DOHH2 (cell line): Measurements from ENCODE around the gene CACNA1F.

ENCODE experiments used
- H3F3A ChIP-seq: fragments of 200-600 bp; sonication (generic), shearing (Covaris generic); 2 replicates; pipeline ENCODE4 v1.6.0; 2016; ENCODE audit warnings: antibody characterized with exemption, mild to moderate bottlenecking; ENCODE audit not compliant: control insufficient read depth, insufficient read depth
- H3K27ac ChIP-seq: fragments of 200-600 bp; sonication (generic); 2 replicates; pipeline ENCODE4 v1.5.1; 2014; ENCODE audit warnings: low read depth, mild to moderate bottlenecking, low read length, moderate library complexity
- H3K27me3 ChIP-seq: fragments of 200-600 bp; sonication (generic); 2 replicates; pipeline ENCODE4 v1.6.1; 2014; ENCODE audit warnings: mild to moderate bottlenecking, low read length, mixed read lengths; ENCODE audit not compliant: control insufficient read depth
- H3K36me3 ChIP-seq: fragments of 200-600 bp; sonication (generic); 2 replicates; pipeline ENCODE4 v1.6.1; 2014; ENCODE audit warnings: mild to moderate bottlenecking, low read length, moderate library complexity, mixed read lengths; ENCODE audit not compliant: control insufficient read depth
- H3K4me1 ChIP-seq: fragments of 200-600 bp; sonication (generic); 2 replicates; pipeline ENCODE4 v1.6.1; 2014; ENCODE audit warnings: mild to moderate bottlenecking, low read length, mixed read lengths; ENCODE audit not compliant: control insufficient read depth
- H3K4me2 ChIP-seq: fragments of 200-600 bp; sonication (generic); 2 replicates; pipeline ENCODE4 v1.6.0; 2014; ENCODE audit warnings: mild to moderate bottlenecking, low read length, moderate library complexity
- H3K4me3 ChIP-seq: fragments of 200-600 bp; sonication (generic); 2 replicates; pipeline ENCODE4 v1.5.1; 2014; ENCODE audit warnings: mild to moderate bottlenecking, low read length, mixed read lengths
- H3K79me2 ChIP-seq: fragments of 200-600 bp; sonication (generic); 2 replicates; pipeline ENCODE4 v1.6.1; 2014; ENCODE audit warnings: mild to moderate bottlenecking, low read length, mixed read lengths; ENCODE audit not compliant: control insufficient read depth
- H3K9me2 ChIP-seq: fragments of 200-600 bp; sonication (generic); replicated peaks from 2 replicates; pipeline ENCODE4 v1.6.1; 2014; ENCODE audit warnings: mild to moderate bottlenecking, low read length, mixed read lengths; ENCODE audit not compliant: control insufficient read depth
- H3K9me3 ChIP-seq: fragments of 200-600 bp; sonication (generic); 2 replicates; pipeline ENCODE4 v1.6.1; 2014; ENCODE audit warnings: antibody characterized with exemption, low read length, mixed read lengths; ENCODE audit not compliant: control insufficient read depth, insufficient read depth
- H4K20me1 ChIP-seq: fragments of 200-600 bp; sonication (generic); 2 replicates; pipeline ENCODE4 v1.6.0; 2014; ENCODE audit warnings: low read depth, mild to moderate bottlenecking, antibody characterized with exemption, low read length, moderate library complexity; ENCODE audit not compliant: control insufficient read depth, insufficient read depth
- CTCF ChIP-seq: fragments of 200-600 bp; sonication (generic); IDR thresholded peaks from one replicate; pipeline ENCODE4 v1.5.1; 2014; ENCODE audit warnings: antibody characterized with exemption, mild to moderate bottlenecking, low read depth, low read length; ENCODE audit not compliant: poor library complexity, severe bottlenecking
- EZH2phosphoT487 ChIP-seq: fragments of 200-600 bp; sonication (generic); IDR thresholded peaks from 2 replicates; pipeline ENCODE4 v1.6.1; 2017; ENCODE audit warnings: borderline replicate concordance, mild to moderate bottlenecking, antibody characterized with exemption, low read length, moderate library complexity, mixed read lengths

Gene CACNA1F

GRCh38 chrX:49233176-49233575 is at the start of gene CACNA1F:
TSS of gene CACNA1F (minus strand) at chrX:49233340. CDS start at chrX:49233309, 31 bp downstream.
- Histone ChIP-seq H3K27me3 (no peaks in the 10 kb centered on the region), H3F3A (no peaks in the 10 kb centered on the region), H3K4me2 (no peak within 1 kb of the TSS), H3K9me2 (no peaks in the 10 kb centered on the region), H3K4me3 (no peak within 1 kb of the TSS), H3K79me2 (no peaks in the 10 kb centered on the region), H3K36me3 (no peaks in the 10 kb centered on the region), H4K20me1 (no peaks in the 10 kb centered on the region), H3K27ac (no peak within 1 kb of the TSS), H3K9me3 (no peaks in the 10 kb centered on the region), H3K4me1 (peaks cover 9% of the 10 kb centered on the region; the same call in 1 of the 2 replicates)
- TF ChIP-seq EZH2phosphoT487 (no peak), CTCF (no peak)

GRCh38 chrX:49282647-49283011 is 49.5 kb upstream of the CACNA1F start:
- Histone ChIP-seq H3K9me3 (no peaks in the 10 kb centered on the region), H3K4me2 (no peak overlapping the region), H3K9me2 (no peaks in the 10 kb centered on the region), H3K4me3 (no peak overlapping the region), H3F3A (no peaks in the 10 kb centered on the region), H3K27me3 (no peaks in the 10 kb centered on the region), H3K36me3 (no peaks in the 10 kb centered on the region), H4K20me1 (no peaks in the 10 kb centered on the region), H3K4me1 (no peaks in the 10 kb centered on the region), H3K27ac (no peak overlapping the region), H3K79me2 (peaks cover 2% of the 10 kb centered on the region; the same call in 1 of the 2 replicates)
- TF ChIP-seq CTCF = no peak
- TF ChIP-seq EZH2phosphoT487 = no peak

GRCh38 chrX:49278081-49278480 is 44.9 kb upstream of the CACNA1F start:
- no peaks in the 10 kb centered on the region for H3K4me1 ChIP-seq
- no peaks in the 10 kb centered on the region for H3F3A ChIP-seq
- H3K27me3 ChIP-seq = no peaks in the 10 kb centered on the region
- H3K4me3 ChIP-seq = no peak overlapping the region
- H4K20me1 ChIP-seq = no peaks in the 10 kb centered on the region
- peaks cover 16% of the 10 kb centered on the region for H3K79me2 ChIP-seq
- H3K4me2 ChIP-seq = no peak overlapping the region
- TF ChIP-seq CTCF = no peak
- no peak for TF ChIP-seq EZH2phosphoT487
- H3K27ac ChIP-seq = no peak overlapping the region
- H3K9me2 ChIP-seq = no peaks in the 10 kb centered on the region
- no peaks in the 10 kb centered on the region for H3K9me3 ChIP-seq
- H3K36me3 ChIP-seq = peaks cover 4% of the 10 kb centered on the region; the same call in 1 of the 2 replicates

GRCh38 chrX:49277535-49277830 is 44.3 kb upstream of the CACNA1F start:
- Histone ChIP-seq H3K4me1 (peaks cover 2% of the 10 kb centered on the region), H3K27me3 (no peaks in the 10 kb centered on the region), H3K27ac (no peak overlapping the region), H3K4me2 (no peak overlapping the region), H3K79me2 (peaks cover 22% of the 10 kb centered on the region), H3K36me3 (peaks cover 4% of the 10 kb centered on the region; the same call in 1 of the 2 replicates), H3K9me3 (no peaks in the 10 kb centered on the region), H3F3A (no peaks in the 10 kb centered on the region), H3K9me2 (no peaks in the 10 kb centered on the region), H4K20me1 (no peaks in the 10 kb centered on the region), H3K4me3 (no peak overlapping the region)
- TF ChIP-seq CTCF (no peak), EZH2phosphoT487 (no peak)
